HG02938 (cell line): ENCODE results near the gene CAMKK2.
"Not testable (repeated sequence)": the region's sequence is repeated elsewhere in the genome, so short reads cannot be mapped to it uniquely, and the experiment has no call there.

Experiments
- ATAC-seq: cut with Tn5 transposase; IDR thresholded peaks from one replicate; pipeline ENCODE4 v1.9.1; 2021; ENCODE audit warnings: mild to moderate bottlenecking, moderate library complexity; ENCODE audit not compliant: unreplicated experiment

CAMKK2 gene

GRCh38 chr12:121280531-121280930 lies 16.0 kb downstream of the CAMKK2 start:
- ATAC-seq: not testable (repeated sequence)

GRCh38 chr12:121279507-121279915 lies 17.0 kb downstream of the CAMKK2 start:
- ATAC-seq: no peak

DNA sequence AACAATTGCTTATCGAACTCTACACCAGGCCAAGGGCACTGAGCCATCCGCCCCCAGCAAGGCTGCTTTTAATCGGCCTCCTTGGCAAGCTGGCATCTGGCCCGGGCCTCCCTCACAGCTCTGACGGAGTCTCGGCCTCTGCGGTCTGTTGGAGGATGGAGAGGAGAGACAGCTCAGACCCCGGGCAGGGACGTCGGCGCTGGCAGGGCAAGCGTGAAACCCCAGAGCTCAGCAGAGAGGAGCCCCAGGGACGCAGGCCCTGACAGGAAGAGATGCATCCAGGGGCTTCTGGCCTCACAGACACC lies 17.5 kb downstream of the CAMKK2 start:
- ATAC-seq: no peak

DNA sequence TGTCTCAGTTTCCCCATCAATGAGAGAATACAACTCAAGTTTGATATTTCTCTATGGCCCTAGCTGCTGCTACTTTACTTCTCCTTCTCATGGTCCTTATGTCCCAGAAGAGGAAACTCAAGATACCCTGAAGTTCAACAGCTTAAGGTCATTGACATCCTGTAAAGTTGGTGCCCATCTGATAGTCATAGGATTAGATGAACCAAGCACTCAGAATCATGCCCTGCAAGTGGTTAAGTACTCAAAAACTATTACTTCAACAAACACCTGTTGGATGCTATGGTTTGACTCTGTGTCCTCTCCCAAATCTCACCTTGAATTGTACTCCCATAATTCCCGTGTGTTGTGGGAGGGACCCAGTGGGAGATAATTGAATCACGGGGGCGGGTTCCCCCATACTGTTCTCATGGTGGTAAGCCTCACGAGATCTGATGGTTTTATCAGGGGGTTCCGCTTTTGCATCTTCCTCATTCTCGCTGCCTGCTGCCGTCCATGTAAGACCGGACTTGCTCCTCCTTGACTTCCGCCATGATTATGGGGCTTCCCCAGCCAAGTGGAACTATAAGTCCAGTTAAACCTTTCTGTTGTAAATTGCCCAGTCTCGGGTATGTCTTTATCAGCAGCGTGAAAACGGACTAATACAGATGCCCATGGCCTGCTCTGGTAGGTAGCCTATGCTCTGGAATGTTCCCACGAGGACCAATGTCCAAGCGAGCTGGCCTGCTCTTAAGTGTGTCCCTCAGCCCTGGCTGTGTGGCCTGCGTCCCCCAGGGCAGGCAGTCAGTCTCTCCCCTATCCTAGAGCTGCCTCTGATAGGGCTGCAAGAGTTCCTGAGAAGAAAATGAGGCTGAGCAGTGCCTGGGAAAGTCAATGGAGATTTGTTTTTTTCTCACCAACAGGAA lies 18.1 kb downstream of the CAMKK2 start:
- no peak for ATAC-seq

DNA sequence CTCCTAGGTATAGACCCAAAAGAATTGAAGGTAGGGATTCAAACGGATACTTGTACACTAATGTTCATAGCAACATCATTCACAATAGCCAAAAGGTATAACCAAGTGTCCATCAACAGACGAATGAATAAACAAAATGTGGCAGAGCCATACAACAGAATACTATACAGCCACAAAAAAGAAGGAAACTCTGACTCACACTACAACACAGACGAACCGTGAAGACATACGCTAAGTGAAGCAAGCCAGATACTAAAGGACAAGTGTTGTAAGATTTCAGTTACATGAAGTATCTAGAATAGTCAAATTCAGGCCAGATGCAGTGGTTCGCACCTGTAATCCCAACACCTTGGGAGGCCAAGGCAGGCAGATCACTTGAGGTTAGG lies 19.1 kb downstream of the CAMKK2 start:
- ATAC-seq: no peak

DNA sequence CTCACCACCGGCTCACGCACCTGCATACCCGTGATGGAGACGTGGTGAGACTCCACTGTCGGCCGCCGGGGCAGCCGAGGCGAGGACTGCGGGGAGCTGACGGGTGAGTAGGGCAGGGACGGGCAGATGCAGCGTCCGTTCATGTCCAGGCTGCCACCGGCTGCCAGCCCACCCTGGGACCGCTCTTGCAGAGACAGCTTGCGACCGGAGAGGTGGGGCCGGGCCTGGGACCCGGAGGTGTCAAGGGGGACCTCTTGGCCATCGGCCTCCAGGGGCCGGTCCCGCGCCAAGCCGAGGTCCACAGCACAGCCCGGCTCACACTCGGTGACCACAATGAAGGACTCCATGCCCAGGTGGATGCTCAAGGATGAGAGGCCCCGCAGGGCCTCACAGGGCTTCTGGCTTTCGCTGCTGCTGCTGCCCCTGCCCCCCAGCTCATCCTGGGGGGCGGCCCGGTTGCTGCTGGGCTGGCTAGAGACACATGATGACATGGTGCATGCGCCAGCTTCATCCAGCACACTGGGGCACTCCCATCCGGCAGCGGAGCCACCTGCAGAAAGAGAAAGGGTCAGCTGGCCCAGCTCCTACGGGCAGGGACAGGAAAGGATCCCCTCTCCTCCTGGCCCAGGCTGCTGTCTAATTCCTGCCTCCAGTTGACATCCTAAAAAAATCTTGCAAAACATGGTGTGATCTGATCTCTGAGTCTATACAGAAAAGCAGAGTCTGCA lies 22.3 kb downstream of the CAMKK2 start:
- ATAC-seq: no peak

GRCh38 chr12:121273364-121273896 lies 23.1 kb downstream of the CAMKK2 start:
- ATAC-seq: no peak

DNA sequence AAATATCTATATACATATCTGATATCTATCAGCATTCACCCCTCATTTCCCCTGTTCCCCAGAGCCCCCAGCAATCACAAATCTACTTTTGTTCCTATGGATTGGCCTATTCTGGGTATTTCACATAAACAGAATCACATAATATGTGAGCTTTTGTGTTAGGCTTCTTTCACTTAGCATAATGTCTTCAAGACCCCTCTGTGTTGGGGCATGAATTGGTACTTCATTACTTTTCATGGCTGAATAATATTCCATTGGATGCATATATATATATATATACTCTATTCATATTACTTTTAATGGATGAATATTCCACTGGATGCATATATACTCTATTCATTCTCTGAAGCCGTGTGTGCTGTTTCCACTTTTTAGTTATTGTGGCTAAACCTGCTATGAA lies 28.7 kb downstream of the CAMKK2 start:
- no peak for ATAC-seq

- ATAC-seq: no peak
Measured at GRCh38 chr12:121264951-121265515, 31.5 kb downstream of the CAMKK2 start.

DNA sequence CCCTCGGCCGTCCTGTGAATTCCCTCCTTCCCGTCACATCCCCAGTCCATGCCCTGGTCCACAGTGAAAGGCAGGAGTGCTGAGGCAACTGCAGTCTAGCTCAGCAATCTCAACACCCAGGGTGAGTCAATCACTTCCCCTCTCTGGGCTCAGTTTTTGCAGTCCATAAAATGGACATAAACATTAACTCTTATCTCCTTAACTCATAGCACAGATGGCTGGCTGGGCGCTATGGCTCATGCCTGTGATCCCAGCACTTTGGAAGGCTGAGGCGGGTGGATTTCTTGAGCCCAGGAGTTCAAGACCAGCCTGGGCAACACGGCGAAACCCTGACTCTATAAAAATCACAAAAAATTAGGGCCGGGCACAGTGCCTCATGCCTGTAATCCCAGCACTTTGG lies 32.4 kb downstream of the CAMKK2 start:
- no peak for ATAC-seq

DNA sequence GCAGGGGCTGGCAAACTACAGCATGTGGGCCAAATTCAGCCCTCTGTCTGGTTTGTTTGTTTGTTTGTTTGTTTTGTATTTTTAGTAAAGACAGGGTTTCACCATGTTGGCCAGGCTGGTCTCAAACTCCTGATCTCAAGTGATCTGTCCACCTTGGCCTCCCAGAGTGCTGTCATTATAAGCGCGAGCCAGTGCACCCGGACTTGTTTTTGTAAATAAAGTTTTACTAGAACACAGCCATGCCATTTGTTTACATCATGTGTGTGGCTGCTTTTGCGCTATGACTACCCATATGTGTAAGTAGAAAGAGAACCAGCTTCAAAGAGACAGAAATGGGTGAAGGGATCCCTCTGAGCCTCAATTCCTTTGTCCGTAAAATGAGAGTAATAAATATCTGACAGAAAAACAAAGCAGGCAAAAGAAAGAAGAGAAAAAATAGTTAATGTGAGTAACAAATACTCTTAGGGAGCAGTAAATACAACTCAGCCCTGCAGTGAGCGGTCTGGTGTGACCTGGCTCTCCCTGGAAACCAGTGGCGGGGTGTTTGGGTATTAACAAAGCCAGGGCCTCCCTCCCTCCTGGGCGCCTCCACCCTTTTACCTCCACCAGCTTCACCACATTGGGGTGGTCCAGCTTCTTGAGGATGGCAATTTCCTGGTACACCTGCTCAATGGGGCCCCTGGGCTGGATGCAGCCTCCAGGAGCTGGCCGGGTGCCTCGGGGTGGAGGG lies 33.1 kb downstream of the CAMKK2 start:
- ATAC-seq: no peak

DNA sequence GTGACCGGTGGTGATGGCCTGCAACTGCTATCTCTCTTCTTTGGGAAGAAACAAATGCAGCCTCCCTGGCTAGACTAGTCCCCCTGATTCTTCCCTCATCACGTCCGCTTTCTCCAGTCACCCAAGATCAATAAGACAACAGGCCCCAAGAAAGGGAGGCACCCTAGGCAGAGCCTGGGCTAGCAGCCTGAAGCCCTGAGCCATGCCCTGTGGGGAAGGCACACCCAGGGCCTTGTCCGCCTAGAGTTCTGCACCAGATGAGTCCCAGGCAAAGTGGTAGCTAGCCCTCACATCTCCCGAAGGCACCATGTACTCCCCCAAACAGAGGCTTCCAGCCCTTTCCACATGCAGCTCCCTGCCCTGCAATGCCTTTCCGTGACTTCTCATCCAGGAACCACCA lies 35.1 kb downstream of the CAMKK2 start:
- no peak for ATAC-seq

DNA sequence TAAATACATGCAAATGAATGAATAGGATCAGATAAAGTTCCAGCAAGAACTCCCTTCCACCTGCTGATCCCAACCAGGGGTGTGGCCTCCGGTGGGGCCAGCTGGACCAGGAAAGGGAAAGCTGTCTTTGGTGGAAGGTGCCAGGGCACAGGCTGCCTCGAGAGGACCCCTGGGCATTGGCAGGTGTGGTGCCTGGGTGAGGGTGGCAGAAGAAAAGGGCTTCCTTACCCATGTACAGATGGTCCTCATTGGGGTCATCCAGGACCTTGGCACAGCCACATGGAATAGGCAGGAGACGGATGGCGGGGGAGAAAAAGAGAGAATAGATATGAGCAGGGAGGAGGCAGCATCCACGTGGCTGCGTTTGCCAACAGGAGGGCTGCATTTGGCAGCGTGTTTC lies 36.4 kb downstream of the CAMKK2 start:
- ATAC-seq: no peak

- no peak for ATAC-seq
Measured at GRCh38 chr12:121259074-121259473, 37.4 kb downstream of the CAMKK2 start.

- ATAC-seq: not testable (repeated sequence)
Measured at GRCh38 chr12:121257704-121258449, 38.6 kb downstream of the CAMKK2 start.

DNA sequence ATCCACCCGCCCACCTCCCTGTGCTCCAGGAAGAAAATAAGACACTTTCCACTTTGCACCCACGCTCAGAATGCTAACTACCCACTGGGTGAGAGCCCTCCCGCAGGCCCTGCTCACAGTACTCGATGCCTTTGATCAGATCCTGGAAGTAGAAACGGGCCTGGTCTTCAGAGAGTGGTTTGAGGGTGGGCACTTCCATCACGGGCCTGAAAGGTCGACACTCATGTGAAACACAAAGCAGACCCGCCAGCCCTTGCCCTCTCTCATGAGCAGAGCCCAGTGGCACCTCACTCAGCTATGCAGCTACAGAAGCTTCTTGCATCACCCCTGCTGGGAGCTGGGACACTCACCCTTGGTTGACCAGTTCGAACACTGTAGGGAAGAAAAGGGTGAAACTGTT lies 41.1 kb downstream of the CAMKK2 start:
- ATAC-seq: no peak

DNA sequence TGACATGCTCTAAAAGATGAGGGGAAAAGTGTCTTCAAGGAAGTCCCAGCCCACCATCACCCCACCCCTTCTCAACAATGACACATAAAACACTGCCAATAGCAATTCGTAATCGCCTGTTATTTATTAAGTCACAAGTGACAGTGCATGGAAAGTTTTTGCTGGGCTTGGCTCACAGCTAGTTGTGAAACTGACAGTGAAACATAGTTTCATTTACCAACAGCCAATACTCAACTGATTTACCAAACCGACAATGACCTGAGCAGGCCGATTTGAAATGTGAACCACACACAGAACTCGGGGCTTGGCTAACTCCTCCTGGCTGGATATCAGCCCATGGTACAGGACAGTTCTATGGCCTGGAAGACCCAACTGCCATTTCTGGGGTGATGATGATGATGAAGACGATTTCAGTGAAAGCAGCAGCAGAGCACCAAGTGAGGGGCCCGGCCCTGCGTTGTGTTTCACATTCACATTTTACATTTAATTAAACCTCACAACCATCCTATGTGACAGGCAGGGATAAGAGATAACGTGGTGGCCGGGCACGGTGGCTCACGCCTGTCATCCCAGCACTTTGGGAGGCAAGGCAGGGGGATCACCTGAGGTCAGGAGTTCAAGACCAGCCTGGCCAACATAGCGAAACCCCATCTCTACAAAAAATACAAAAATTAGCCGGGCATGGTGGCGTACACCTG lies 42.7 kb downstream of the CAMKK2 start:
- no peak for ATAC-seq

- ATAC-seq: no peak
Measured at GRCh38 chr12:121252712-121253345, 43.7 kb downstream of the CAMKK2 start.

DNA sequence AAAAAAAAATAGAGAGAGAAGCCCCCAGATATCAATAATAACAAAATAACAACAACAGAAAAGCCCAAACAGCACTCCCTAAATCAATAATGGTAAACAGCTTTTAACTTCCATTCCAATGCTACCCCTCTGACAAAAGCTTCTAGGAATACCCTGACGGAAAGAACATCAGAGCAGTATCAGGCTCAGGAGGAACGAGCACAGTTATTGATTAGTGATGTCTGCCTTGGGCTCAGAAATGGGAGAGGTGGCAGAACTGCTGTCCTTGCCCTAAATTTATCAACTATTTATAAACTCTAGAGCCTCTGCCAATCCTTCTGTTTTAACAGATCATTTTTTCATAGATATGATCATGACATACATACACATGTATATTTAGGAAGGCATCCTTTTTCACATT lies 44.7 kb downstream of the CAMKK2 start:
- no peak for ATAC-seq
